Left colon (tissue), 2 donors: ENCODE measurements around the gene POC1A. TPM values are rescaled to one million over a fixed set of nuclear protein-coding genes. Genes with fewer than 3 reads are reported as not detected.
A peak's percentile ranks its signal among the peaks of the same experiment; 100 is the strongest.

Source experiments
- ATAC-seq: fragments of 200-7000 bp; cut with Tn5 transposase; one replicate; pipeline ENCODE4 v1.9.1; 2020; ENCODE audit warnings: mild to moderate bottlenecking, moderate library complexity
- DNase-seq, 2 donors: peaks; one replicate each; pipeline ENCODE4 v3.0.0-alpha.2; 2020
- intact Hi-C, 2 donors: fragments of 100-400 bp; cut with DNase I in 1 of 2; cut with micrococcal nuclease in 1 of 2; formaldehyde crosslinking; loops; one replicate each; pipeline versions ENCODE4 v1.11.2 to v1.14.0; 2022; cut with DNase I, micrococcal nuclease
- total RNA-seq, 2 donors: library from RNA; stranded (reverse); fragmentation: NEBNext Ultra II Directional; extraction: Animal tissue kit (Norgen Biotek cat#: 25700); gene quantifications; one replicate each; pipeline ENCODE4 v1.2.1, GENCODE V29; 2021
- donor health status: DM: no; HTN: no; CAD: no.
- donor health status: DM: yes; HTN: yes; CAD: no.

Gene POC1A
- total RNA-seq, 2 donors from 2014 or later, result 4.3 to 7.4 TPM

DNA sequence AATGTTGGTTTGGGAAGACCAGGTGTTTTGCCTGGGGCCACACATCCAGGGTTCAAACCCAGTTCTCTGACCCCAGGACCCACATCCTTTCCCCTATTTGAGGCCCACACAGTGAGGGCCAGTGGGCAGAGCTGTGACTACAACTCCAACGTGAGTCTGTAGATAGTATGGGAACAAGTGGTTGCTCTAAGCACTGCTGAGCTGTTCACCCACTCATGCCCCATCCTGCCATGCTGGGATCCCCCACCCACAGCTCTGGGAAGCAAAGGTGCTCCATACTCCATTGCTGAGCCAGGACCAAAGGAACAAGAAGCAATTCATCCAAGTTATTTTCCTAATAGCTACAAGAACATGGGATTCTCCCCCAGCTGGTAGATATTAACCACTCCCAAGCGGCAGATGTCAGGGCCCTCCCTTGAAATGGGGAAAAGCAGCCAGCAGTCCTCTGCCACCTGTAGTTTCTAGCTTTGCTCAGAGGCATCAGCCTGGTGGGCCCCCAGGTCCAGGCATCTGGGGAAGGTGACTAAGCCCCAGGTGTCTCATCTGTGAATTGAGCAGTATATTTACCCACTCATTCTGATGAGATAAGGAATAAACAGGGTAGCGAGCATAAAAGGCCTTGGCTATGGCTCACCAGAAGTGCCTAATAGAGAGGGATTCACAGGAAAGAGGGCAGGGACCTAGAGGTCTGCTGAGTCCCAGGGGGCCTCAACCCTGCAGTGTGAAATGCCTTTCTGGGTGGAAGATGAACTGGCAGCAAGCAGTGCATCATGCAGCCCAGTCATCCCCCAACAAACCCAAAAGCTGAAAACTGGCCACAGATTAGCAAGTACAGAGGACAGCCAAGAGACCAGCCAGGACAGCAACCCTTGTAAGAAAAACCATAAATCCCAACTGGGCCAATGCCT is 33.4 kb downstream of the POC1A start:
- DNase-seq (no peak), ATAC-seq (no peak)
- intact Hi-C loops, result loop anchor here in 1 of 2 donors (5.0 kb wide), 1 partner anchor 119 kb away; no protein-coding TSS in a partner anchor

DNA sequence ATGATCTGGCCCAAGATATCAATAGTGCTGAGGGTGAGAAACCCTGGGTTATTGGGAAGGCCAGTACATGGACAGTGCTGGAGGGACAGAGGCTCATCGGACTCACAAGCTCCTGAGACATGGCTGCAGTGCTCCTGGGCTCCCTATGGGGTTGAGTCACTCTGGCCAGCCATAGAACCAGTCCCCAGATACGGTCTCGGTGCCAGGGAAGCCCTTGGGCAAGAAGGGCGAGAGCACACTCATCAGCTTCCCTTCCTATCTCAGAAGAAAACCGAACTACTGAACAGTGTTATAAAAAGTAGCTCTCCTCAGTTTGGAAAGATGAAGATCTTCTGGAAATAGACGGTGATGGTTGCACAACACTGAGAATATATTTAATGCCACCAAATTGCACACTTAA is 34.4 kb downstream of the POC1A start:
- ATAC-seq, result no peak
- intact Hi-C loops, result loop anchor here in 1 of 2 donors (5.0 kb wide), 1 partner anchor 118 kb away; no protein-coding TSS in a partner anchor
- DNase-seq, result no peak

DNA sequence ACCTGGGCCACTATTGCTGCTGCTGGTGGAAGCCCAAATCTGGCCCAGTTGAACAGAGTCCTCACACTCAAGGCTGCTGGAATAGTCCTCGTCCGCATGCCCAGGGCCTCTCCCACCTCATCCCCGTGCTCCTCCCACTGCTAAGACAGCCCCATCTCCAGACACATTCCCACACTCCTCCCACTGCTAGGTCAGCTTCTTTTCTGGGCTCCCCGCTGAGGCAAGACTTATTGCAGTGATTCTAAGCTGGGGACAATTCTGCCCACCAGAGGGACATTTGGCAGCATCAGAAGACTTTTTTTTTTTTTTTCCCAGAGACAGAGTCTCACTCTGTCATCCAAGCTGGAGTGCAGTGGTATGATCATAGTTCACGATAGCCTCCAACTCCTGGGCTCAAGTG is 35.1 kb downstream of the POC1A start:
- intact Hi-C loops, result no loop called here
- ATAC-seq (no peak), DNase-seq (no peak)

DNA sequence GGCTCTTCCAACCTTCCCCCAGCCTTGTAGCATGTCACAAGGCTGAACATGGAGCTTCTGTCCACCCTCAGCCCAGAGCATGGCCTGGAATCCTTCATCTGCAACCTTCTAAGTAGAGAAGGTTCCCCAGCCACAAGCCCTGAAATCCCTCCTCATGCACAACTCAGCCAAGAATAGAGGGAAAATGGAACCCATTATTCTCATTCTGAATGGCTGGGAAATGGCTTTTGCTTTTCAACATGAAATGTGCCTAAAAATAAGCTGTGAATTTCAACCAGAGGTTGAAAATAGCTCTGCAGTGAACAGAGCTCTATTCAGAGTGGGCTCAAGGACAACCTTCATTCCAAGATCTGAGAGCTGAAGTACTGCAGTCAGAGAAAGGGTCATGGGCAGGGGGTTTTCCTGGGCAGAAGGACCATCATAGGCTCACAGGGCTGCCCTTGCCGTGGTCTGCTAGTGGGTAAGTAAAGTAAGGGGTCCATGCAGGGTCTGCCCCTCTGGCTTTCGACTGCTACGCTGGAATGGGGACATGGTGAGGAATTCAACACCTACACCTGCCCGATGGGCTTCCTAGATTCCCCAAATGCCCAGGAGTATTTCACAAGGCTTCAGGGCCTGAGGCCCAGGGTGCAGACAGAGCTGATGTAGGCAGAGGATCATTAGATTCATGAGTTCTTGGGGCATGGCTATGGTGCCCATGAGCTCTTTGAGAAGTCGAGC is 35.9 kb downstream of the POC1A start:
- ATAC-seq, result no peak
- DNase-seq, result no peak
- intact Hi-C loops, result no loop called here

DNA sequence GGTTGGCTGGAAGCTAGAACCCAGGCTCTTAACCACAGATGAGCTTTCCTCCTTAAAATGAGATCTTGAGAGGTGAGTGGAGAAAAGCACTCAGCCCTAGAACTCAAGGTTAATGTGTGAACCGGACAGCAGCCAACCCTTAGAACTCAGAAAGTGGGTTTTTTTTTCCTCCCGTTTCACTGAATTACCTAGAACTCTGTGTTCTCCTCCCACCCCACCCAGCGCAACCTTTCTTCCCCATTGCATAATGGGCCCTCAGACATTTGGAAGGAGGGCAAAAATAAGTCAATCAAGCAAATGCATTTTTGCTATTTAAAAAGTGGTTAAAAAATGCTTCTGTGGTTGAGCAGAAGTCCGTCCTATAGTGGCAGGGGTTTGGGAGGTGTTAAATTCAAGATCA is 36.7 kb downstream of the POC1A start:
- ATAC-seq, result no peak
- intact Hi-C loops, result no loop called here

DNA sequence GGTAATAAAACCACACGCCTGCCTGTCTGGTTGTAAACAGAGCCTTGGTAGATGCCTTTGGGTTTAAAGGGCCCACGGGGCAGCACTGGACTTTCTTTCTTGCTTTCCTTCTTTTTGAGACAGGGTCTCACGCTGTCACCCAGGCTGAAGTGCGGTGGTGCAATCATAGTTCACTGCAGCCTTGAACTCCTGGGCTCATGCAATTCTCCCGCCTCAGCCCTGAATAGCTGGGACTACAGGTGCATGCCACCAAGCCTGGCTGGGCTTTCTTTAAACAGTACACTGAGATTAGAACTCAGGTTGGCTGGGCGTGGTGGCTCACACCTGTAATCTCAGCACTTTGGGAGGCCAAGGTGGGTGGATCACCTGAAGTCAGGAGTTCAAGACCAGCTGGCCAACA is 42.2 kb downstream of the POC1A start:
- ATAC-seq (no peak), DNase-seq (no peak)
- intact Hi-C loops, result no loop called here

More for the DNA sequence above, 36.7 kb downstream of the POC1A start:
- DNase-seq, result no peak

DNA sequence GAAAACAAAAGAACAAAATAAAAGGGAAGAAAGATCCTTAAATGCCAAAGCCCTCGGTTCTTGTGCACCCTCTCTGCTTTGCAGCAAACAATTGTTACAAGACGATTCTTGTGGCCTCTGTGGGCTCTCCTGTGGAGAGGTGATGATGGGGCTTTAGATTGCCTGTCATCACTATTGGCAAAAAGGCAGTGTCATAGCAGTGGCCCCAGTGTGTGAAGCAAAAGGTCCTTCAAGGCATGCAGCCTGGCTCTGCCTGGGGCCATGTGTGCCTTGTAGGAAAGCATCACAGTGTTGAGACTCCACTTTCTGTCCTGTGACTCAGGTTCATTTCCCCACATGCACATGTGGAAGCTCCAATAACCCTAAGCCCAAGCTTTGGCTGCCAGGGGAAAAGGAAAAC is 43.7 kb downstream of the POC1A start:
- no peak for DNase-seq
- intact Hi-C loops, result no loop called here
- ATAC-seq, result no peak

DNA sequence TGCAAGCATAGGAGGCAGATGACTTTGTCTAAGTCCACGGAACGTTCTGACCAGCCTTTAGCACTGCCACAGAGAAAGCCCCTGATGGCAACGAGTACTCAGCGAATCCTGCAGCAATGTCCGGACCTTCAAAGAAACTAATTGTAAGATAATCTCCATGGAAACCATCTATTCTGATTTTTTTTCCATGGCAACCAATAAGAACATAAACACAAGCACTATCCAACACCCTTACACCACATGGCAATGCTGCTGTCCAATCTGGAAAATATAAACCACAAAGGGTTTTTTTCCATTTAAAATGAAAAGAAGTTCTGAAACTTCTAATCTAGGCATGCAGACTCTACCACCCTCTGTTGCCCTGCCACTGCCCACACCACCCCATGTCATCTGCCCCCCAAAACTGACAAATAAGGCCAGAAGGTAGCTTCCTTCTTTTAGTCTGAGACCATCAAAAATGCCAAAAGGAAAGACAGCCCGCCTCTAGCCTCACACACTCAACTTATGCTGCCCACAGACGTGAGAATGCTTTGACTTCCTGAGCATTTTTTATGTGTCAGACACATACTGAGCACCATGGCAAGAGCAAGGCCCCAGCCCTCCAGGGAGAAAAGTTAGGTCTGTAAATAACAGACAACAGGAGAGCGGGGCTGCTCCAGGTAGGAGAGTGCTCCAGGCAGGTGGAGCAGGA is 44.5 kb downstream of the POC1A start:
- DNase-seq, result no peak
- intact Hi-C loops, result no loop called here

DNA sequence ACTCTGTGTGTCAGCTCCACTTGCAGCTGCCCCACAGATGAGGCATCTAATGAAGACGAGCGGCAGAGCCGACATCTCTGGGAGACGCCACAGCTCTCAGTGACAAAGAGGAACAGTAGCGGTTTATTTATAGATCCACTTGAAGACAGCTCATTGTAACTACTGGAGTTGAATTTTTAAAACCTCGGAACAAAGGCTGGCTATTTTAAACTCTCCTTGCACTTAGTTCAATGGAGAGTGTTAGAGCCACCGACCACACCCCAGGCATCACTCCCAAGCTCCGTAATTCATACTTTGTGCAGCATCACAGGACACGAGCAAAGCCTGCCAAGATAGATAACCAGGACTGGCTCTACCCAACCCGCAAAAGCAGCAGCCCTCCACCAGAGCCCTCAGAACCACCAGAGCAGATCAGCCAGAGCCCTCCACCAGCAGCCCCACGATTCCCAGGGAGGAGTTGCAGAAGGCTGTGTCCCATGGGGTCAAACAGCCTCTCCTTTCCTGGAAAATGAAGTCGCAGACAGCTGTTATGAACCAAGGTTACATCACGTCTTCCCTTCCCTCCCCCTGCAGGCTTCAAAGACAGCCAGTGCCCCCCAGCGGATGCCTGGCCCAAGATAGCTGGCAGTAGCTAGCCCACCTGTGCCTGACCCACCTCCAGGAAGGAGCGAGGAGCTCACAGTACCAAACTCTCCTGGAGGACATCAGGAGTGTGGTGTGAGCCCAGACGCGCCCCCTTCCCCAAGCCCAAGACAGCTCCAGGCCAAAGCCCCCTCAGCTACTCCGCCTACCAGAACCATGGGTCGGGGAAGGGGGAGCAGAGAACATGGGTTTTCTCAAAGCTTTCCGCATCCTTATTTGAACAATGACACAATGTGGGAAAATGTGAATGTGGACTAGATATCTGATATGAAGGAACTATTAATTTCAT is 45.7 kb downstream of the POC1A start:
- intact Hi-C loops, result no loop called here
- ATAC-seq (no peak), DNase-seq (no peak)

More for the DNA sequence above, 44.5 kb downstream of the POC1A start:
- ATAC-seq, result no peak

DNA sequence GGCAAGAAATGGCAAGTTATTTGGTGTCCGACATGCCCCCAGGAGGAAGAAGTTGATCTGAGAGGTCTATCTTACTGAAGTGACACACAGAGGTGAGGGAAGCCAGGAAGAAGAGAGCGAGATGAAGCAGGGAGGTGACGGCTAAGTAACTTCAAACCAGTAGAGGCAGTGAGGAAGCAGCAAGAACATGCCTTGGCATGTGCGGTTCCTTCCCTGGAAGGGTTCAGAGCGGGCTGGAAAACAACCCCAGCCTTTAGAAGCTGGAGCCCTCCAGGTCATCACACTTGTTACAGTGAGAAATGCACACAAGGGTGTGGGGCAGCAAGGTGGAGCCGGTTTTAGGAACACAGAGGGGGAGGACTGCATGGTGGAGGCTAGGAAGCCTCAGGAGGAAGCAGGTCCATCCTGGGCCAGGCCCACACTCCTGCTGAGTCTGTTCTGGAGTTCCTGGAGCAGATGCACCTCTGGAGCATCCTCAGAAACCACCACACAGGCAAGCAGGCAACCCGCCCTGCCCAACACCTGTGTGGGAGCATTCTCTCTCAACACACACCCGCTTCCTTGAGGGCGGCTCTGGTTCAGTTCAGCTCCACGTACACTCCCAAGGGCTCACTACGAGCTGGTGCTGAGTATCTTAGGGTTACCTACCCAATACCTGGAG is 47.1 kb downstream of the POC1A start:
- intact Hi-C loops, result no loop called here
- ATAC-seq, result no peak
- no peak for DNase-seq

DNA sequence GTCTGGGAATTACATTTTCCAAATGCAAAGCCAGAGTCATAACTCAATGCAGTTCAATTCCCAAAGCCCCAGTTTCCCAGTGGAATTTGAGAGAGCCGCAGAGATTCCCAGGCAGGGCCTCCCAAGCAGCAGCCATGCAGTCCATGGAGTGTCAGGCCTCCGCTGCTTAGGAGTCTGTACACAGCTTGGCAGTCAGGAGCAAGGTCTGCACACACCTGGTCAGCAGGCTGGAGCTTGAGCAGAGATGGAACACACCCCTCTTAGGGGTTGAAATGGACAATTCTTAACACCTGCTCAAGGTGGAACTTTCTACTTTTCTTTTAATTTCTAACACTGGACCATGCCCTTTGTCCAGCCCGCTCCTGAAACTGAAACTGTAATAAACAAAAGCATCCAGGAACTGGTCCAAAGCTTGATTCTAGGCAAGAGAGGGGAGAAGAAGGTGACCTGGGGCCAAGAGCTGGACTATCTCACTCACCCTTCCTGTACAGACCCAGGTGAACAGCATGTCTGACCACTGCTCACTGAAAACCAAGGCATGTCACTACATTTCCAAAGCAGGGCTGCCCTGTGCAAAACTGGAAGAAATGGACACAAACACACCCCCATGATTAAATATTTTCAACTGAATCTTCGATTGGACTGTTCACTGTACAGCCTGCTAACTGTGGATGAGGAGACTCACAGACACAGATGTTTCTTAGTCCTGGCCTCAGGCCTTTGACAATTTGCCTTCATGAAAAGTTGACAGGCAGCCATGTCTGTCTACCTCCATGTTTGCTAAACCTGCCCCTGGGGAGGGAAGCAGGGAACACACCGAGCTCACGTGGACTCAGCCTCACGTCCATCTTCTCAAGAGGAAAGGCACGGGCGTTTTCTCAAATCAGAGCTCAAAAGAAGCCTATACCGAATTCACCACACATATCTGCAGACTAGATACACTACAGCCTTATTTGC is 49.3 kb downstream of the POC1A start:
- DNase-seq (no peak), ATAC-seq (peak; percentile 37)
- intact Hi-C loops, result no loop called here

DNA sequence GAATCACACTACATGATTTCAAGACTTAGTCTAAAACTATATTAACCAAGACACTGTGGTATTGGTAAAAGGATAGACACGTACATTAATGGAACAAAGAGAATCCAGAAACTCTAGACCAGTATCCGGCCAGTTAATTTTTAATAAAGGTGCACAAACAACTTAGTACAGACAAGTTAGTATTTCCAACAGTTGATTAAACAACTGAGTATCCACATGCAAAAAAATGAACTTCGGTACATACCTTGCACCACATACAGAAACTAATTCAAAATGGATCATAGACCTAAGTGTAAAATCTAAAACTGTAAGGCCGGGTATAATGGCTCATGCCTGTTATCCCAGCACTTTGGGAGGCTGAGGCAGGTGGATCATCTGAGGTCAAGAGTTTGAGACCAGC is 51.3 kb downstream of the POC1A start:
- intact Hi-C loops, result no loop called here
- DNase-seq (no peak), ATAC-seq (no peak)

DNA sequence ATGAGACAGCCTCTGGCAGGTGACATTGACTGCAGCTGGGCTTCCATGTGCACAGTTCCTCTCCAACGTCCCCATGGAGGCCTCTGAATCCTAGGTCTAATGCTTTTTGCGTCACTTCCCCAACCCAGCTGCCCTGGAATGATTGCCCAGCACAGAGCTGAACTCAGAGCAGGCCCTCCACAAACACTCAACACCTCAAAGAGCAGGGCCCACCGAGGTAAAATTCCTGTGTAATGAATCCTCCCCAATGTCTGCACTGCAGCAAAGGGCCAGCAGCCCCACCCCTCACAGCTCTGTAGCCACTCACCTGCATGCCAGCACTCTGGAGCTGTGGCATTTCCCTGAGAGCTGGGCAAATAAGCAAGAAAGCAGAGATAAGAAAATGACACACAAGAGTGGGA is 55.2 kb downstream of the POC1A start:
- DNase-seq (no peak), ATAC-seq (no peak)
- intact Hi-C loops, result no loop called here

DNA sequence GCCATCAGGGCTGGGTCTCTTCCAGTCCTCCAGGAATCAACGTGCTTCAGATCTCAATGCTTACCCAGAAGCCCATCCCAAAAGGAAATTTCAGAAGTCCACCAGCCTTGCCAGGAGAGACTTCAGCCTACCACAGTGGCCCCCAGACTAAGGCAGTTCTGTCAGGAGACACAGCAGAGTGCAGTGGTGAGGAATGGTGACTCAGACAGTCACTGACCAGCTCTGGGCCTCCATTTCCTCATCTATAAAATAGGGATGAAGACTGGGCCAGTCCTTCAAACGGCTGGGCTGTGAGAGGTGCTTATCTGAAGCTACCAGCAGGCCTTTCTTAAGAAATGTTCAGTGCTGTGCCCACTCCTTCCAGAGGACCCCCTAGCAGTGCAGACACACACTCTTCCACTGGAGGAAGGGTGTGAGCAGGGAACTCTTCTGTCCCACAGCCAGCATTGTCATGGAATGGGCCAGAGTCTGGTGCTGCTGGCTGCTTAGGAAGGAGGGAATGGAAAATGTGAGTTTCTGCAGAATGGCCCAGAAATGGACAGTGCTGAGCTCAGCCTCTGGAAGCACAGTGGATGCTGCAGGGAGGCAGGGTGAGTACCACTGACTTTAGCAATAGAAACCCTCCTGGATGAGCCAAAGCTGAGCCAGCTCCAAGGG is 56.2 kb downstream of the POC1A start:
- intact Hi-C loops, result no loop called here
- no peak for ATAC-seq
- DNase-seq, result no peak

DNA sequence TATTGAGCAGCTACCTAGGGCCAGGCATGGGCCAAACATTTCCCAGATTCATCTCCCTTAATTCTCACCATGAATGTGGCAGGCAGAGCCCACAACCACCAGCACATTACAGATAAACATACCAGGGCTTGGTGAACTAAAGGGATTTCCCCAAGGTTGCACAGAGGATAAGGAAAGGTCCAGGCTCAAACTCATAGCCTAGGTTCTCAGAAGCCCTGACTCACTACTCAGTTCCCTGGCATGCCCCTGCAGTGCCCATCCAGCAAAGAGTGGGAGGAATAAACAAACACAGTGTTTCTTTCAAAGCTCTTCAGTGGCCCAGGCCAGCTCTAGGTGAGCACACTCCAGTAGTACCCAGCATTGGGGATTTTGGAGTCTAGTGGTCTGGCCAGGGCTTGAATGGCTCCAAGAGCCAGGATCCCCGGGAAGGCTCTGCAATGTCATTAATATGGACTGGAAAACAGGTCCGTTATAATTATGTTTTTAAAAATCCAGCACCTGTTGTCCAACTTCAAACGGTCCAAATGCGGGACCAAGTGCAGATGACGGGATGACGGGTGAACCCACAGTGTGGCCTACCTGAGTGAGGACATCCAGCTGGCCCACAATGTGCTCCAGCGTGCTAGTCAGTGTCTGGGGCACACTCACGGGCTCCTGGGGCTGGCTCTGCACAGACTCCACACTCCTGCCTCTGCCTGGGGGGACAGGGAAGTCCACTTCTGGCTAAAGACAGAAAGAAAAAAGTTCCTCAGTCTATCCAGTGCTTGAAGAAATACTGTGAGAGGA is 58.0 kb downstream of the POC1A start:
- intact Hi-C loops, result no loop called here
- no peak for ATAC-seq
- no peak for DNase-seq
